HUES64 (cell line): ENCODE data around the gene C12orf60. TPM values are rescaled to one million over a fixed set of nuclear protein-coding genes. Genes with fewer than 3 reads are reported as not detected.
A peak's percentile ranks its signal among the peaks of the same experiment; 100 is the strongest.
"Not testable (repeated sequence)": the region's sequence is repeated elsewhere in the genome, so short reads cannot be mapped to it uniquely, and the experiment has no call there.

Experiments used
- H3K27ac ChIP-seq: 2 replicates; pipeline ENCODE4 v1.7.0; 2013; ENCODE audit warnings: low read depth, low read length, inconsistent platforms
- H3K27me3 ChIP-seq: 2 replicates; pipeline ENCODE4 v1.6.1; 2013; ENCODE audit warnings: mild to moderate bottlenecking, low read length; ENCODE audit not compliant: insufficient read depth
- H3K36me3 ChIP-seq: 2 replicates; pipeline ENCODE4 v1.6.1; 2013; ENCODE audit warnings: mild to moderate bottlenecking, low read length; ENCODE audit not compliant: insufficient read depth
- H3K4me1 ChIP-seq: 2 replicates; pipeline ENCODE4 v1.6.1; 2013; ENCODE audit warnings: mild to moderate bottlenecking, low read length, moderate library complexity; ENCODE audit not compliant: insufficient read depth
- H3K4me3 ChIP-seq: 2 replicates; pipeline ENCODE4 v1.5.1; 2013; ENCODE audit warnings: mild to moderate bottlenecking, low read length, moderate library complexity
- H3K9ac ChIP-seq: 2 replicates; pipeline ENCODE4 v1.6.1; 2013; ENCODE audit warnings: mild to moderate bottlenecking, low read depth, low read length
- H3K9me3 ChIP-seq: 2 replicates; pipeline ENCODE4 v1.6.1; 2013; ENCODE audit warnings: low read depth, low read length; ENCODE audit not compliant: insufficient read depth
- WGBS: fragments of 150-250, 120-280 bp; methylation state at CpG from one replicate; pipeline ENCODE4 v1.1.7; 2013; ENCODE audit warnings: missing lambda C conversion rate; 5-methylcytosine and 5-hydroxymethylcytosine counted together
- polyA plus RNA-seq, 2 experiments: library from polyadenylated mRNA; stranded (reverse); fragments of 50-300 nt; gene quantifications; one replicate each; pipeline ENCODE4 v1.2.3, GENCODE V29; 2013

The C12orf60 gene, protein sequence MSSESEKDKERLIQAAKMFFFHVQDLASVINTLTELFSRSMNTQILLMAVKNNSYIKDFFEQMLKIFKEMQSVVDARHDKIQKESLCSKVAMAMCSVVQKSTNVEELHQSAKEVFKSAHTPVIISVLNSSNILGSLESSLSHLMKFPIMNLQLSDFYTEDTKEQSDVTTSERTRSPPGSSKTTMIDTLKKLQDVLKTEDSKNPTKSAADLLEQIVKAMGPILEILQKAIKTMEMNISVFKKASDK
- 3.2 TPM for polyA plus RNA-seq (2013, experiment 1 of 2)
- 4.0 TPM for polyA plus RNA-seq (2013, experiment 2 of 2)

DNA sequence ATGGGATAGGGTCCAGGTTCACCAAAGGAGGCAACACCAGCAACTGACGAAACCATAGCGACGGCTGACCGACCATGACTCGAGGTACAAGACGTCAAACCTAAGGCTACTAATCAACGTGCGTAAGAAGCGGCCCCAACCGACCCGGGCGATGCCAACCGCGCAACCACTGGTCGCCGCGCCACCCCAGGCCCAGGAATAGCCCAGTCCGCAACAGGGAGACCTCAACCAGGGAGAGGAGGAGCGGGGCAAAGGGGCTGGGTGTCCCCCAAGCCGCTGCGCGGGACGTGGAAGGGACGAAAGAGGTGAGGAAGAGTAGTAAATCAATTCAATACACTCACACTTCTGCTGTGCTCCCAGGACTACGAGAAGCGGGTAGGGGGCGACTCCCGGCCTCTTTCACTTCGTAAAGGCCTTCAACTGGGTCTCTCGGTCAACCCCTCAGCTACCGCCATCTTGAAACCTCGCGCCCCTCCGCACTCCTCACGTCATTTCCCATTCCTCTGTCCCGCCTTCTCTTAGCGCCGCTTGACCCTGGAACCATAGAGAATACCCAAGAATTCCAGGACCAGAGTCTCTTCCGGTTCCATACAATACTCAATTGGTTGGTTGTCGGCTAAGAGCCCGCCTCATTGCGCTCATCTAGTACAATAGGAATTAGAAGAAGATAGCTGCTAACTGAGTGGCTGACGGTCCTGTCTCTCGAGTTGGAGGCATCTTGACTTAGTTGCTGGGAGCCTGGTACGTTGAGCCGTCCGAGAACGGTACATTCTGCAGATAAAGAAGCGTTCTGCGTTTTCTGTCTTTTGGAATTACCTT, at the start of gene C12orf60, which contains the start of gene WBP11:
Gene C12orf60 (plus strand): TSS at position 660 of the 819 bp plus-strand sequence. CDS start 19,266 bp downstream, outside the sequence.
Gene WBP11 (minus strand): TSS at position 468 of the 819 bp plus-strand sequence. CDS start 2,095 bp downstream, outside the sequence.
- Histone ChIP-seq H3K27ac (peak within 1 kb of the TSS; percentile 79), H3K4me1 (peaks cover 15% of the 10 kb centered on the region), H3K9ac (peak within 1 kb of the TSS; percentile 90), H3K4me3 (peak within 1 kb of the TSS; percentile 71), H3K27me3 (no peaks in the 10 kb centered on the region), H3K36me3 (peaks cover 28% of the 10 kb centered on the region), H3K9me3 (no peaks in the 10 kb centered on the region)
- under 1% methylated on average over 49 of the region's 50 CpGs for WGBS

DNA sequence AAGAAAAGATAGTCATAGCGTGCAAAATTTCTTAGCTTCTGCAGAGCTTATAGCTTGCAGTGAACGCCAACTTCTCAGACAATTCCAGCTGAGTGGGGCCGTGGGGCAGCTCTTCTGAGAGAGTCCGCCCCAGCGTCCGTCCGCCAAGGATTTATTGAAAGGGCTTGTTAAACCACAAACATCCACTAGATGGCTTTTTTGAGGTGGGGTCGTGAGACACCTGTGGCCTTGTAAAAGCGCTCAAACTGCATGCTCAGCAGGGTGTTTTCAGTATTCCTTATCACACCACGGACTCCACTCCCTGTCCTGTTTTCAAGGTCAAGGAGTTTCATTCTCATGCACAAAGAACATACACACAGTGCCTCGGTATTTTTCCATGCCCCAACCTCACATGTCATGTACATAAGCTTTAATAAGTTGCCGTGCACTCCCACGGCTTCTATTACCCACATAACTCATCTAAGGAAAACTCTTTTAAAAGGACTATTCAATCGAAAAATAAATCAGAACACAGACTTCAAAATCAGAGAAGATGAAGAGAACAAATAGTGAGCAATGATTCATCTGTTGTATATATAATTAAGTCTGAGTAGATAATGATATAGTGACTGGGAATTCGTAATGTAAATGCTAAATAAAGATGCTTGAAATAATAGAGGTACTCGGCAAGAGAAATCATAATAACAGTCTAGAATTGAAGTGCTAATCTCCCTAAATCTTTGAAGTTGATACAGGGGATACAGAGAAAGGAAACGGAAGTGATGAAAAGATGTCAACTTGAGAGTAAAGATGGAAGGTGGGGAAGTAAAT, 46.9 kb upstream of the C12orf60 start:
- WGBS, result 50% methylated on average over 17 of the region's 17 CpGs
- no peak overlapping the region for H3K9ac ChIP-seq
- no peaks in the 10 kb centered on the region for H3K27me3 ChIP-seq
- no peaks in the 10 kb centered on the region for H3K36me3 ChIP-seq
- no peak overlapping the region for H3K27ac ChIP-seq
- H3K9me3 ChIP-seq, result 0 out of 2 replicates have a peak, but pooled peaks cover 6% of the 10 kb centered on the region
- H3K4me3 ChIP-seq, result peak overlapping the region; percentile 26
- peaks cover 7% of the 10 kb centered on the region; the same call in 1 of the 2 replicates for H3K4me1 ChIP-seq

DNA sequence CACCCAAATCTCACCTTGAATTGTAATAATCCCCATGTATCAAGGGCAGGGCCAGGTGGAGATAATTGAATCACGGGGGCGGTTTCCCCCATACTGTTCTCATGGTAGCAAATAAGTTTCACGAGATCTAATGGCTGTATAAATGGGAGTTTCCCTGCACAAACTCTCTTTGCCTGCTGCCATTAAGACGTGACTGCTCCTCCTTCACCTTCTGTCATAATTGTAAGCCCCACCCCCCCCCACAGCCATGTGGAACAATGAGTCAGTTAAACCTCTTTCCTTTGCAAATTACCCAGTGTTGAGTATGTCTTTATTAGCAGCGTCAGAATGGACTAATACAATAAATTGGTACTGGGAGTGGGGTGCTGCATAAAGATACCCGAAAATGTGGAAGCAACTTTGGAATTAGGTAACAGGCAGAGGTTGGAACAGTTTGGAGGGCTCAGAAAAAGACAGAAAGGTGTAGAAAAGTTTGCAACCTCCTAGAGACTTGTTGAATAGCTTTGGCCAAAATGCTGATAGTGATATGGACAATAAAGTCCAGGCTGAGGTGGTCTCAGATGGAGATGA, 43.7 kb upstream of the C12orf60 start:
- 93% methylated on average over 6 of the region's 6 CpGs for WGBS
- H3K9me3 ChIP-seq, H3K36me3 ChIP-seq, H3K4me3 ChIP-seq, H3K4me1 ChIP-seq, H3K27ac ChIP-seq, H3K27me3 ChIP-seq, H3K9ac ChIP-seq: not testable (repeated sequence)

DNA sequence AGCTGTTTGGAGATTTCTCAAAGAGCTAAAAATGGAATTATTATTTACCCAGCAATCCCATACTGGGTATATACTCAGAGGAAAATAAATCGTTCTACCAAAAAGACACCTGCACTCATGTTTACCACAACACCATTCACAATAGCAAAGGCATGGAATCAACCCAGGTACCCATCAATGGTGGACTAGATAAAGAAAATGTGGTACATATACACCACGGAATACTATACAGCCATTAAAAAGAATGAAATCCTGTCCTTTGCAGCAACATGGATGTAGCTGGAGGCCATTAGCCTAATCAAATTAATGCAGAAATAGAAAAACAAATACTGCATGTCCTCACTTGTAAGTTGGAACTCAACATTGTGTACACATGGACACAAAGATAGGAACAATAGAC, 38.1 kb upstream of the C12orf60 start:
- H3K4me1 ChIP-seq, result peaks cover 7% of the 10 kb centered on the region; the same call in 1 of the 2 replicates
- no peak overlapping the region for H3K27ac ChIP-seq
- H3K9me3 ChIP-seq, result peaks cover 3% of the 10 kb centered on the region; the same call in 1 of the 2 replicates
- peaks cover 7% of the 10 kb centered on the region; the same call in 1 of the 2 replicates for H3K36me3 ChIP-seq
- no peak overlapping the region for H3K4me3 ChIP-seq
- WGBS, result 100% methylated on average over 2 of the region's 2 CpGs
- H3K9ac ChIP-seq, result no peak overlapping the region
- H3K27me3 ChIP-seq, result no peaks in the 10 kb centered on the region

DNA sequence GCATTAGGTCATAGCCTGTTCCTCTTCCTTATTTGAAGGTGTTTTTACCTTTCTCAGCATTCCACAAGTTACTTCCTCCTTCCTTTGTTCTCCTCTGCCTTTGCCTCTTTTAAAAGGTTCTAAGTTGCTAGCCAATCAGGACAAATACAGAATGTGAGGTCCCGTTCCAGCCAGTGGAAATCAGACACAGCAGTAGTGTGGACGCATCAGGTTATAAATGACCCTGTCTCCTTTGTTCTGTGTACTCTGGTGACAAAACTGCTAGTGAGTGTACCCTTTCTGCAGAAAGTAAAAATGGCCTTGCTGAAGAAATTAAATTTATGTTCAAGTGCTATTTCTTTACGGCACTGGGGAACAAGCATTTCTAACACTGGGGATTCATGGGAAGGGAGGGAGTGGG, 37.5 kb upstream of the C12orf60 start:
- 86% methylated on average over 3 of the region's 3 CpGs for WGBS
- not testable (repeated sequence) for H3K9ac ChIP-seq, H3K27ac ChIP-seq, H3K36me3 ChIP-seq, H3K27me3 ChIP-seq, H3K9me3 ChIP-seq, H3K4me1 ChIP-seq, H3K4me3 ChIP-seq

DNA sequence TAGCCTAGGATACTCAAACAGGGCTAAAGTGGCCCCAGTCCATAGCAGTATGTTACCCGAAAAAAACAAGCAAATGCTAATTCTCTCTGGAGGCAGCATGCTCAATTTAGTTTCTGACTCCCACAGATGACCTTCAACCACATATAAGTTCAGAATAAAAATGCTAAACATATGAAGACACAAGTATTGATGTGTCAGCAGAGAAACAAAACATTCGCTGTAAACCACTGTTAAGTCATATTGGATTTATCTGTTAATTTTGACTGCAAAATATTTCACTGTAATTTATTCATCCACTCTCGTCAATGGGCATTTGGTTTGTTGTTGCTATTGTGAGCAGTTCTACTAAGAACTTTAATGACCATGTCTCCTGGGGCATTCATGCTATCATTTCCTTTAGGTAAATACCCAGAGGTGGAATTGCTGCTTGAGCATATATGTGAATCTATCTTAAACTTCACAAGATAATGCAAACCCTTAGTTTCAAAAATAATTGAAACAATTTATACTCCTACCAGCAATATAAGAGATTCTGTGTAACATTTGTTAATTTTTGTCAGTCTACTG, 36.7 kb upstream of the C12orf60 start:
- Histone ChIP-seq H3K27me3 (no peaks in the 10 kb centered on the region), H3K9me3 (no peaks in the 10 kb centered on the region; the same call in 1 of the 2 replicates), H3K9ac (no peak overlapping the region), H3K4me3 (no peak overlapping the region), H3K36me3 (peaks cover 7% of the 10 kb centered on the region; the same call in 1 of the 2 replicates), H3K4me1 (peaks cover 8% of the 10 kb centered on the region), H3K27ac (no peak overlapping the region)
- 100% methylated on average over 2 of the region's 3 CpGs for WGBS

DNA sequence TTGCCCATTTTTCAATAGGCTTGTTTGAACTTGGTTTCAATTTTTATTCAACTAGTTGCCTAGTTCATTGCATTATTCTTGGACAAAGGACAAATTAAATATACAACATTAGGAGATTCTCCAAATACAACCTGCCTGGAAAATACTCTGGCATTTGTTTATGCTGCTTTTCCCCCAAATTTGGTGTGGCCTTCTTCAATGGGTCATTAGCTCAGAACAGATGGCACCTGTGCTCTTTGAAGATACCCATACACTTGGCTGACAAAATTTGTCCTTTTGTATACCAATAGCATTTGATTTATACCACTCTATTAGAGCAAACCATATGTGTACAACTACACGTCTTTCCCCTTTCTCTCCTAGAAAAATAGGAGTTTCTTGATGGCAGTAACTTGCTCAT, 35.9 kb upstream of the C12orf60 start:
- H3K4me3 ChIP-seq, result peak overlapping the region; percentile 23; the same call in 1 of the 2 replicates

DNA sequence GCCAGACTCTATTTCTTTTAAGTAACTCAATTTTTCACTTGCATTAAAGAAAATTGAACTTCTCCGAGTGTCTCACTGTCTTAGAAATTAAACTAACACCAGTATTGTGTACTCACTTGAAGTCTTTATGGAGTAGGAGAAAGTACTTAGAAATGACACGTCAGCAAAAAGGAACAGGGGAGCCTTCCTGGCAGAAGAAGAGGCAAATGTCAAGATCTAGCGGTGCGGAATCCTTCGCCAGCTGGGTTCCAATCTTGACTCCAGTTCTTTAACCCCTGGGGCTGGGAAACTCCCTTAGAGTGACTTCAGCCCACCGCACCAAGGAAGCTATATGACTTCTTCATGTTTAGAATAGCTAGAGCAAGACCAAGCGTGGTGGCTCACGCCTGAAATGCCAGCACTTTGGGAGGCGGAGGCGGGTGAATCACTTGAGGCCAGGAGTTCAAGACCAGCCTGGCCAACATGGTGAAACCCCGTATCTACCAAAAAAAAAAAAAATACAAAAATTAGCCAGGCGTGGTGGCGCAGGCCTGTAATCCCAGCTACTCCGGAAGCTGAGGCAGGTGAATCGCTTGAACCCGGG, 34.6 kb upstream of the C12orf60 start:
- Histone ChIP-seq H3K27ac (peak overlapping the region; percentile 98; the same call in 1 of the 2 replicates), H3K9me3 (no peaks in the 10 kb centered on the region), H3K4me3 (peak overlapping the region; percentile 96), H3K36me3 (peaks cover 7% of the 10 kb centered on the region; the same call in 1 of the 2 replicates), H3K27me3 (no peaks in the 10 kb centered on the region), H3K9ac (peak overlapping the region; percentile 97; the same call in 1 of the 2 replicates), H3K4me1 (peaks cover 13% of the 10 kb centered on the region)
- 25% methylated on average over 16 of the region's 16 CpGs for WGBS

More for the DNA sequence above, 35.9 kb upstream of the C12orf60 start:
- 100% methylated on average over 1 of the region's 1 CpG for WGBS
- no peaks in the 10 kb centered on the region for H3K27me3 ChIP-seq
- peaks cover 7% of the 10 kb centered on the region; the same call in 1 of the 2 replicates for H3K36me3 ChIP-seq
- H3K9ac ChIP-seq, result no peak overlapping the region
- H3K9me3 ChIP-seq, result no peaks in the 10 kb centered on the region
- no peak overlapping the region for H3K27ac ChIP-seq
- peaks cover 13% of the 10 kb centered on the region for H3K4me1 ChIP-seq

DNA sequence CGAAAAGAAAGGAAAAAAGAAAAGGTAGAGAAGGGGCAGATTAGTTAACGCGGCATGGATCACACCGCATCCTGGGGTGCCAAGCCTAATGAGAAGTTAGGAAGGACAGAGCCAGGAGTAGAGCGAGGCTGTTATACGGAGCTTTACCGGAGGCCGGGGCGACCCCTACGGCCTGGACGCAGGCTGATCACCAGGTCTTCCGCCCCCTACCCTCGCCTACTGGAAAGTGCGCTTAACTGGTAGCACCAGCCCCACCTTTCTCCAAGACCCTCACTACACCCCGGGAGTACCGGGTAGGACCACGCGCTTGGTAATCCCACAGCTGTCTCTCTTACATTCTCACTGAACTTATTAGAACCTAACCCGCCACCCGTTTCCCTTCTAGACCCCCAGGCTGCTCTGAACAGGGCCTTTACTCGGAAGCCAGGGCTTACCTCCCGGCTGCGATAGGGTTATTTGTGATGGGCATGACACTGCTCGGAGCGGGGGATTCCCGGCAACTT, 34.0 kb upstream of the C12orf60 start:
- Histone ChIP-seq H3K27me3 (no peaks in the 10 kb centered on the region), H3K4me1 (peaks cover 13% of the 10 kb centered on the region), H3K9me3 (no peaks in the 10 kb centered on the region), H3K36me3 (peaks cover 7% of the 10 kb centered on the region; the same call in 1 of the 2 replicates), H3K9ac (peak overlapping the region; percentile 97), H3K4me3 (peak overlapping the region; percentile 96), H3K27ac (peak overlapping the region; percentile 98)
- under 1% methylated on average over 26 of the region's 26 CpGs for WGBS
